Measurements from ENCODE around the gene ADGRF3.
"Not testable (repeated sequence)": the region's sequence is repeated elsewhere in the genome, so short reads cannot be mapped to it uniquely, and the experiment has no call there.

ADGRF3 gene

DNA sequence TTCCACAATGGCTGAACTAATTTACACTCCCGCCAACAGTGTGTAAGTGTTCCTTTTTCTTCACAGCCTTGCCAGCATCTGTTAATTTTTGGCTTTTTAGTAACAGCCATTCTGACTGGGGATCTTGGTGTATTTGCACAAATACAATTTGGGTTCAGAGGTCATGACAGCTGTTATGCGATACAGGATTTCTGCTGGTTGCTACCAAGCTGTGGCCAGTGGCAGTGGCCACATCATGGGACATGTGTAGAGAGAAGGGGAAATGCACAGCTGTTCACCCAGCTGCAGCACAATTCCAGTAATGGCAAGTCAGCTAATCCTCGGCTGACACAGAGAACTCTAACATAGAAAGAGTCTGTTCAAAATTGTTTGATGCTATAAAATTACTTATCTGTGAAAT lies 21.7 kb downstream of the ADGRF3 start:
- ChIA-PET POLR2A (interaction anchor here (0.5 kb wide), 1 partner anchor 128 kb away, joined by 3 read pairs; no protein-coding TSS in a partner anchor), CTCF (no interaction called here)
- no peak for DNase-seq (ENCODE audit: extremely low spot score)
- TF ChIP-seq CTCF (IDR thresholded peaks at IDR 0.05; ENCODE audit: control extremely low read depth, extremely low read depth, low read depth, missing control alignments): no peak

- DNase-seq (ENCODE audit: extremely low spot score); POLR2A ChIA-PET; CTCF ChIA-PET: not testable (repeated sequence)
Observed at GRCh38 chr2:26324479-26324878, 22.1 kb downstream of the ADGRF3 start.

DNA sequence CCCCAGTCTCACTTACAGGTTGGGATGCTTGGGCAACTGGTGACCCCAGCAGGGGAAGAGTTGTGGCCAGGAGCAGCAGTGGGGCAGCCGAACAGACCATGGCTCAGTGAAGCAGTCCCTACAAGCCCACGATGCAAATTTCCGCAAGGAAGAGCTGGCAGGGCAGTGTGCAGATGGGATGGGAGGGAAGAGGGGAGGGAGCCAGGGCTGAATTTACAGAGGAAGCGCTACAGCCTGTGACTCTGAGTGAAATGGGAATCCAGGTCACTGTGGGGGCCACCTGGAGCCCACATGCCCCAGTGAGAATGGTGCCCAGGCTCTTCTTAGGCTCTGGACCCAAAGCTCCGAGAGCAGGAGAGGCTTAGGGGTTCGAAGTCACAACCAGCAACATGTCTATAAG lies 27.6 kb downstream of the ADGRF3 start:
- DNase-seq (ENCODE audit: extremely low spot score): no peak
- CTCF ChIA-PET: interaction anchor here (0.7 to 5.6 kb wide), 3 partner anchors 8 to 12 kb away, joined by 3 to 24 read pairs (median 3); no protein-coding TSS in a partner anchor

DNA sequence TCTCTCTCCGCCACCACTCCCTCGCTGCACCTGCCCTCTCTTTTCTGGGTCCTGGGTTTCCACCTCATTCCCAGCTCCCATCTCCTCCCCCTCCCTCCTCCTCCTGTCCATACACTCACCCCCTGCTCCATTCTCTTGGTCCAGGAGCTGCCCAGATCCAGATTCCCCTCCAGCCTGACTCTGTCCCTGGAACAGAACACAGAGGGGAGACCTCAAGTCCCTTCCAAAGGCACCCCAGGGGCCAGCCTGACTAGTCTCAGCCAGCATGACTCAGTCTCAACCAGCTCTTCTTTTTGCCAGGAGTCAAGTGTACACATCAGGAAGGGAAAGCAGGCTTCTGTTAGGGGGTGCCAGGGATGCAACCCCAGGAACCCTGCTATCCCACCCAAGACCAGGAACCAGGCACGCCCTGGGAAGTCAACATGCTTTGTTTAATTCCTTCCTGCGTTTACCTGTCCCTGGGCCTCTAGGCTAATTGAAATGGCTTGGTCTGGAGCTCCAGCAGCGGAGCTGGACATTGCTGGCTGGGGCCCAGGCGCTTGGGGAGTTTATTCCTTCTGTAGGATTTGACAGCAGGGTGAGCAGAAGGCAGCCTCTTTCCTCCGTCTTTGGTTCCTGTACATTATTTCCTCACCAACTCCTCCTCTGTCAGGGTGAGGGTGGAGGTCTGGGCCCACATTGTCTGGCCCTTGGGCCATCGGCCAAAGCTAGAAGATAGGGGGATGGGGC lies 29.0 kb downstream of the ADGRF3 start:
- no peak for DNase-seq (ENCODE audit: extremely low spot score)
- TF ChIP-seq CTCF (IDR thresholded peaks at IDR 0.05; ENCODE audit: control extremely low read depth, extremely low read depth, low read depth, missing control alignments): no peak
- ChIA-PET POLR2A (interaction anchor here (0.5 kb wide), 1 partner anchor 49 kb away, joined by 7 read pairs; no protein-coding TSS in a partner anchor), CTCF (interaction anchor here (1.0 to 5.6 kb wide), 3 partner anchors 9 to 13 kb away, joined by 3 to 24 read pairs (median 3); no protein-coding TSS in a partner anchor)

More for the DNA sequence above, 27.6 kb downstream of the ADGRF3 start:
- POLR2A ChIA-PET: no interaction called here
- no peak for TF ChIP-seq CTCF (IDR thresholded peaks at IDR 0.05; ENCODE audit: control extremely low read depth, extremely low read depth, low read depth, missing control alignments)

- TF ChIP-seq CTCF (IDR thresholded peaks at IDR 0.05; ENCODE audit: control extremely low read depth, extremely low read depth, low read depth, missing control alignments): no peak
- peak; percentile 11 for DNase-seq (ENCODE audit: extremely low spot score)
- ChIA-PET POLR2A (interaction anchor here (0.5 kb wide), 1 partner anchor 48 kb away, joined by 7 read pairs; no protein-coding TSS in a partner anchor), CTCF (interaction anchor here (0.9 to 2.1 kb wide), 3 partner anchors 9 to 71 kb away, joined by 3 to 9 read pairs (median 3); no protein-coding TSS in a partner anchor)
Observed at GRCh38 chr2:26316845-26317244, 29.7 kb downstream of the ADGRF3 start.

DNA sequence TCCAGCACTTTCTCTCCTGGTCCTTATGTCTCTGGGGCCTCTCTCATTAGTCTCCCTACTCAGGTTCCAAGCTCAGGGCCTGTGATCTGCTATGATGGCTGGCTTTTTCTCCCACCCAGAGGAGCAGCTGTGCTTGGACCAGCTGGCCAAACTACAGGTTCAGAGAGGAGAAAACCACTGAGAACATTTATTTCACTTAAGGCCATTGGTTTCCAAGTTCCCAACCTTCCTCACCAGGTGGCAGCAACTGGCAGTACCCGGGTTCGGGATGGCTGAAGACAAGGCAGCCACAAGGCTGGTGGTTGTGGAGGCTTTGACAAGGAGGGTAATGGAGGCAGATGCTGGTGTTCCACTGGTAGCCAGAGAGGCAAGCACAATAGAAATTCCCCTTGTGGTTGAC lies 30.5 kb downstream of the ADGRF3 start:
- ChIA-PET CTCF (interaction anchor here (0.8 to 2.1 kb wide), 3 partner anchors 14 to 70 kb away, joined by 3 to 9 read pairs (median 3); no protein-coding TSS in a partner anchor), POLR2A (no interaction called here)
- TF ChIP-seq CTCF (IDR thresholded peaks at IDR 0.05; ENCODE audit: control extremely low read depth, extremely low read depth, low read depth, missing control alignments): peak; percentile 0
- peak; percentile 23 for DNase-seq (ENCODE audit: extremely low spot score)

DNA sequence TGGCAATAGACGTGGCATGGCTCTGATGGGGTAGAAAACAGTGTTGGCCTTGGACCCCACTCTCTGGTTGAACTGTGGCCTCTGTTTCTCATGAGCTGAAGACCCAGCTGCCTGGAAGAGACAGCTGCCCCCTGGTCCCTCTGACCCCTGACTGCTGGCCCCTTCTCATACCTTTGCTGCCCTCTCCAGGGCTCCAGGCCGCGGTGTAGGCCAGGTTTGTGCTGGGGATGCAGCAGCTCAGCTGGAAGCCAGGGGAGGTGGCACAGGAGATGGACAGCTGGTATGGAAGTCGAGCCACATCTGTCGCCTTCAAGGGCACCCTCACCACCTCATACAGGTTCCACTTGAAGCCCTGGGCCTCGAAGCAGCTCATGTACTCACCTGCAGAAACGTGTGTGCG lies 32.3 kb downstream of the ADGRF3 start:
- DNase-seq (ENCODE audit: extremely low spot score): peak; percentile 17
- no peak for TF ChIP-seq CTCF (IDR thresholded peaks at IDR 0.05; ENCODE audit: control extremely low read depth, extremely low read depth, low read depth, missing control alignments)
- ChIA-PET POLR2A (no interaction called here), CTCF (no interaction called here)

Data from GM10248 (cell line).